Natural killer cell (primary cell): ENCODE results near the gene SUGP1. TPM values are rescaled to one million over a fixed set of nuclear protein-coding genes. Genes with fewer than 3 reads are reported as not detected.

Experiments
- ATAC-seq, 3 donors: fragments of 150-1000 bp in 2 of 3; fragments of 200-7000 bp in 1 of 3; cut with Tn5 transposase; 1 replicate in 1 of 3; 2 replicates in 2 of 3; pipeline ENCODE4 v1.10.0; 2021; ENCODE audit warnings: mild to moderate bottlenecking in 2 of 3, moderate library complexity in 2 of 3
- DNase-seq, 2 donors: peaks; one replicate each; pipeline versions ENCODE4 v3.0.0 to v3.0.0-alpha.2; 2013 to 2021; ENCODE audit warnings: mixed read lengths in 1 of 2
- H3K27ac ChIP-seq: one replicate; pipeline ENCODE4 v1.5.1; 2013; ENCODE audit warnings: mild to moderate bottlenecking, low read length
- H3K27me3 ChIP-seq: one replicate; pipeline ENCODE4 v1.6.1; 2013; ENCODE audit warnings: low read length; ENCODE audit not compliant: control insufficient read depth, insufficient read depth
- H3K36me3 ChIP-seq: one replicate; pipeline ENCODE4 v1.6.1; 2013; ENCODE audit warnings: low read length; ENCODE audit not compliant: control insufficient read depth, insufficient read depth
- H3K4me1 ChIP-seq: one replicate; pipeline ENCODE4 v1.6.1; 2013; ENCODE audit warnings: low read length; ENCODE audit not compliant: control insufficient read depth, insufficient read depth
- H3K4me3 ChIP-seq: one replicate; pipeline ENCODE4 v1.5.1; 2013; ENCODE audit warnings: low read length
- H3K9me3 ChIP-seq: one replicate; pipeline ENCODE4 v1.6.1; 2013; ENCODE audit warnings: low read length; ENCODE audit not compliant: control insufficient read depth, insufficient read depth
- H3K27ac Mint-ChIP-seq, 2 donors: one replicate each; pipeline ENCODE4 v1.8.0; 2022; ENCODE audit warnings: mild to moderate bottlenecking in 2 of 2, mixed read lengths in 2 of 2, moderate library complexity in 1 of 2
- H3K27me3 Mint-ChIP-seq, 2 donors: one replicate each; pipeline ENCODE4 v1.8.0; 2022; ENCODE audit warnings: low read depth in 2 of 2, mixed read lengths in 2 of 2
- H3K36me3 Mint-ChIP-seq: one replicate; pipeline ENCODE4 v1.8.0; 2022; ENCODE audit warnings: mixed read lengths
- H3K4me1 Mint-ChIP-seq, 2 donors: one replicate each; pipeline ENCODE4 v1.8.0; 2022; ENCODE audit warnings: mixed read lengths in 2 of 2
- H3K4me3 Mint-ChIP-seq: one replicate; pipeline ENCODE4 v1.8.0; 2022; ENCODE audit warnings: mild to moderate bottlenecking, moderate library complexity, mixed read lengths
- H3K9me3 Mint-ChIP-seq, 2 donors: one replicate each; pipeline ENCODE4 v1.8.0; 2022; ENCODE audit warnings: mixed read lengths in 2 of 2
- CTCF ChIP-seq: fragments of 200-600 bp; IDR thresholded peaks from one replicate; pipeline ENCODE4 v1.8.0; 2022; ENCODE audit warnings: antibody characterized with exemption
- WGBS: methylation state at CpG from one replicate; pipeline ENCODE4 v1.1.7; 2013; ENCODE audit warnings: missing lambda C conversion rate; ENCODE audit not compliant: insufficient coverage; 5-methylcytosine and 5-hydroxymethylcytosine counted together
- intact Hi-C: fragments of 100-400 bp; cut with micrococcal nuclease; formaldehyde crosslinking; loops from one replicate; pipeline ENCODE4 v1.14.2; 2022
- total RNA-seq, 4 donors: library from RNA; stranded (reverse); fragments of 120-200 nt in 1 of 4; gene quantifications; one replicate each; pipeline versions ENCODE4 v1.2.3 to v1.2.4, GENCODE V29; 2013 to 2022

SUGP1 gene
- total RNA-seq, 3 donors from 2014 or later (not counting 1 experiment from before 2014, with no cell fraction given): 64.7 to 86.5 (median 75.8) TPM

- 93% methylated on average over 3 of the region's 3 CpGs for WGBS
- Histone ChIP-seq H3K4me3 (no peak overlapping the region), H3K9me3 (no peaks in the 10 kb centered on the region), H3K4me1 (no peaks in the 10 kb centered on the region), H3K36me3 (peaks cover 50% of the 10 kb centered on the region), H3K27me3 (no peaks in the 10 kb centered on the region), H3K27ac (no peak overlapping the region)
- H3K36me3 Mint-ChIP-seq: no peaks in the 10 kb centered on the region
- no peak for TF ChIP-seq CTCF
- ATAC-seq (no peak), DNase-seq (no peak)
- H3K4me3 Mint-ChIP-seq: no peak overlapping the region
- peak overlapping the region in 1 of 2 donors; percentile 27 for H3K27ac Mint-ChIP-seq
- no peaks in the 10 kb centered on the region for H3K27me3 Mint-ChIP-seq
- H3K9me3 Mint-ChIP-seq: no peaks in the 10 kb centered on the region
- intact Hi-C loops: no loop called here
- H3K4me1 Mint-ChIP-seq: peaks cover 5 to 22% of the 10 kb centered on the region in 2 donors
Measured at GRCh38 chr19:19334989-19335344, 14.7 kb upstream of the SUGP1 start.

- peak overlapping the region in 1 of 2 donors; percentile 45 for H3K27ac Mint-ChIP-seq
- Histone ChIP-seq H3K4me3 (no peak overlapping the region), H3K9me3 (no peaks in the 10 kb centered on the region), H3K27me3 (no peaks in the 10 kb centered on the region), H3K36me3 (peaks cover 51% of the 10 kb centered on the region), H3K27ac (no peak overlapping the region), H3K4me1 (peaks cover 3% of the 10 kb centered on the region)
- H3K9me3 Mint-ChIP-seq: no peaks in the 10 kb centered on the region
- H3K27me3 Mint-ChIP-seq: no peaks in the 10 kb centered on the region
- H3K4me1 Mint-ChIP-seq: peaks cover 7 to 24% of the 10 kb centered on the region in 2 donors
- H3K4me3 Mint-ChIP-seq: no peak overlapping the region
- ATAC-seq (no peak), DNase-seq (no peak)
- no peaks in the 10 kb centered on the region for H3K36me3 Mint-ChIP-seq
- no peak for TF ChIP-seq CTCF
- WGBS: 89% methylated on average over 22 of the region's 22 CpGs
- intact Hi-C loops: no loop called here
Measured at GRCh38 chr19:19334063-19334988, 14.0 kb upstream of the SUGP1 start.

- Mint-ChIP-seq H3K4me1 (peaks cover 29 to 37% of the 10 kb centered on the region in 2 donors), H3K4me3 (no peak overlapping the region), H3K27me3 (no peaks in the 10 kb centered on the region), H3K9me3 (no peaks in the 10 kb centered on the region), H3K36me3 (peaks cover 8% of the 10 kb centered on the region), H3K27ac (peak overlapping the region; percentile 17 to 70)
- no peak for DNase-seq
- intact Hi-C loops: no loop called here
- no peak for TF ChIP-seq CTCF
- ATAC-seq: peak in 2 of 3 donors; percentile 18 to 30
- peaks cover 11% of the 10 kb centered on the region for H3K4me1 ChIP-seq
- H3K36me3 ChIP-seq: peaks cover 31% of the 10 kb centered on the region
- H3K9me3 ChIP-seq: no peaks in the 10 kb centered on the region
- WGBS: 38% methylated on average over 6 of the region's 6 CpGs
- H3K4me3 ChIP-seq: no peak overlapping the region
- H3K27me3 ChIP-seq: no peaks in the 10 kb centered on the region
- no peak overlapping the region for H3K27ac ChIP-seq
Measured at GRCh38 chr19:19329126-19329525, 8.8 kb upstream of the SUGP1 start.
